H9 (cell line): ENCODE data around the gene KLHDC8A. TPM values are rescaled to one million over a fixed set of nuclear protein-coding genes. Genes with fewer than 3 reads are reported as not detected.

Experiments
- DNase-seq: peaks from one replicate; pipeline ENCODE4 v3.0.0-alpha.2; 2017
- H2AFZ ChIP-seq: one replicate; pipeline ENCODE4 v1.6.1; 2013; ENCODE audit warnings: mild to moderate bottlenecking, low read length, control low read depth, moderate library complexity
- H2AK5ac ChIP-seq: 2 replicates; pipeline ENCODE4 v1.6.1; 2013; ENCODE audit warnings: low read length, control low read depth, mixed read lengths; ENCODE audit not compliant: insufficient read length
- H2BK120ac ChIP-seq: one replicate; pipeline ENCODE4 v1.6.1; 2013; ENCODE audit warnings: low read depth, mild to moderate bottlenecking, low read length, control low read depth, inconsistent platforms; ENCODE audit not compliant: poor library complexity, severe bottlenecking
- H2BK12ac ChIP-seq: 2 replicates; pipeline ENCODE4 v1.6.1; 2013; ENCODE audit warnings: low read length, control low read depth, mixed read lengths, low read depth; ENCODE audit not compliant: insufficient read length
- H2BK15ac ChIP-seq: 2 replicates; pipeline ENCODE4 v1.6.1; 2013; ENCODE audit warnings: low read depth, low read length, control low read depth
- H2BK20ac ChIP-seq: one replicate; pipeline ENCODE4 v1.6.1; 2013; ENCODE audit warnings: low read depth, mild to moderate bottlenecking, low read length, control low read depth, inconsistent platforms; ENCODE audit not compliant: poor library complexity, severe bottlenecking
- H2BK5ac ChIP-seq: 2 replicates; pipeline ENCODE4 v1.6.1; 2013; ENCODE audit warnings: low read length, control low read depth, mixed read lengths; ENCODE audit not compliant: insufficient read length
- H3K14ac ChIP-seq: 2 replicates; pipeline ENCODE4 v1.6.1; 2013; ENCODE audit warnings: low read length, control low read depth; ENCODE audit not compliant: insufficient read depth
- H3K18ac ChIP-seq: 2 replicates; pipeline ENCODE4 v1.6.1; 2013; ENCODE audit warnings: low read depth, mild to moderate bottlenecking, mixed read lengths, low read length, control low read depth; ENCODE audit not compliant: insufficient read length
- H3K23ac ChIP-seq: 2 replicates; pipeline ENCODE4 v1.6.1; 2013; ENCODE audit warnings: low read length, control low read depth, mixed read lengths, low read depth; ENCODE audit not compliant: insufficient read length
- H3K23me2 ChIP-seq: 2 replicates; pipeline ENCODE4 v1.6.1; 2013; ENCODE audit warnings: low read depth, mild to moderate bottlenecking, mixed read lengths, low read length, control low read depth; ENCODE audit not compliant: insufficient read length, poor library complexity, severe bottlenecking
- H3K27ac ChIP-seq: 2 replicates; pipeline ENCODE4 v1.5.1; 2013; ENCODE audit warnings: low read length, control low read depth, mixed read lengths, low read depth; ENCODE audit not compliant: insufficient read length
- H3K27me3 ChIP-seq: 2 replicates; pipeline ENCODE4 v1.6.1; 2013; ENCODE audit warnings: low read length, control low read depth, inconsistent platforms; ENCODE audit not compliant: insufficient read depth
- H3K4ac ChIP-seq: 2 replicates; pipeline ENCODE4 v1.6.1; 2013; ENCODE audit warnings: low read depth, mild to moderate bottlenecking, control low read depth, inconsistent platforms, low read length, moderate library complexity
- H3K4me1 ChIP-seq: 2 replicates; pipeline ENCODE4 v1.6.1; 2013; ENCODE audit warnings: low read length, control low read depth, inconsistent platforms; ENCODE audit not compliant: insufficient read depth
- H3K4me2 ChIP-seq: 2 replicates; pipeline ENCODE4 v1.6.1; 2013; ENCODE audit warnings: low read length, control low read depth, mixed read lengths; ENCODE audit not compliant: insufficient read length, insufficient read depth
- H3K56ac ChIP-seq: 2 replicates; pipeline ENCODE4 v1.6.1; 2013; ENCODE audit warnings: low read depth, mild to moderate bottlenecking, mixed read lengths, low read length, control low read depth; ENCODE audit not compliant: insufficient read length
- H3K79me1 ChIP-seq: 2 replicates; pipeline ENCODE4 v1.6.1; 2013; ENCODE audit warnings: low read depth, mild to moderate bottlenecking, moderate library complexity, low read length, control low read depth, inconsistent platforms; ENCODE audit not compliant: insufficient read depth, poor library complexity, severe bottlenecking
- H3K79me2 ChIP-seq: 2 replicates; pipeline ENCODE4 v1.6.1; 2013; ENCODE audit warnings: low read length, control low read depth, inconsistent platforms; ENCODE audit not compliant: insufficient read depth
- H3K9ac ChIP-seq: 2 replicates; pipeline ENCODE4 v1.6.1; 2013; ENCODE audit warnings: low read length, control low read depth, mixed read lengths; ENCODE audit not compliant: insufficient read length; ENCODE audit errors: extremely low read depth
- H3K9me3 ChIP-seq: one replicate; pipeline ENCODE4 v1.6.1; 2013; ENCODE audit warnings: low read depth, low read length, inconsistent platforms; ENCODE audit not compliant: control insufficient read depth
- H3T11ph ChIP-seq: one replicate; pipeline ENCODE4 v1.6.1; 2013; ENCODE audit warnings: mild to moderate bottlenecking, low read length, control low read depth, inconsistent platforms
- H4K20me1 ChIP-seq: one replicate; pipeline ENCODE4 v1.6.1; 2013; ENCODE audit not compliant: control insufficient read depth, insufficient read length, insufficient read depth
- H4K5ac ChIP-seq: 2 replicates; pipeline ENCODE4 v1.6.1; 2013; ENCODE audit warnings: low read depth, mild to moderate bottlenecking, mixed read lengths, low read length, control low read depth; ENCODE audit not compliant: insufficient read length
- H4K8ac ChIP-seq: replicated peaks from 2 replicates; pipeline ENCODE4 v1.6.1; 2013; ENCODE audit warnings: low read length, control low read depth, mixed read lengths, low read depth; ENCODE audit not compliant: insufficient read length
- H4K91ac ChIP-seq: 2 replicates; pipeline ENCODE4 v1.6.1; 2013; ENCODE audit warnings: low read depth, mild to moderate bottlenecking, moderate library complexity, mixed read lengths, low read length, control low read depth; ENCODE audit not compliant: insufficient read length
- H3K27ac Mint-ChIP-seq, 3 experiments: 2 replicates in 2 of 3; 3 replicates in 1 of 3; pipeline ENCODE4 v1.8.0; 2020 to 2021; ENCODE audit warnings: mixed read lengths in 3 of 3, mild to moderate bottlenecking in 1 of 3, moderate library complexity in 1 of 3
- H3K27me3 Mint-ChIP-seq: 2 replicates; pipeline ENCODE4 v1.8.0; 2021; ENCODE audit warnings: low read depth, mild to moderate bottlenecking, moderate library complexity, mixed read lengths
- H3K36me3 Mint-ChIP-seq, 3 experiments: 2 replicates in 2 of 3; 3 replicates in 1 of 3; pipeline ENCODE4 v1.8.0; 2020 to 2021; ENCODE audit warnings: low read depth in 3 of 3, mixed read lengths in 3 of 3; ENCODE audit not compliant: insufficient read depth in 1 of 3
- H3K4me1 Mint-ChIP-seq, 2 experiments: 2 replicates each; pipeline ENCODE4 v1.8.0; 2020; ENCODE audit warnings: mixed read lengths in 2 of 2
- H3K4me3 Mint-ChIP-seq, 2 experiments: 2 replicates in 1 of 2; 3 replicates in 1 of 2; pipeline ENCODE4 v1.8.0; 2020 to 2021; ENCODE audit warnings: mild to moderate bottlenecking in 2 of 2, mixed read lengths in 2 of 2, moderate library complexity in 1 of 2
- H3K9me3 Mint-ChIP-seq, 2 experiments: 2 replicates in 1 of 2; 3 replicates in 1 of 2; pipeline ENCODE4 v1.8.0; 2020; ENCODE audit warnings: mild to moderate bottlenecking in 2 of 2, mixed read lengths in 2 of 2, moderate library complexity in 1 of 2
- WGBS: extraction: QIAGEN DNeasy Blood & Tissue Kit; methylation state at CpG from one replicate; pipeline ENCODE4 v1.1.7; 2013; ENCODE audit warnings: missing lambda C conversion rate, low lambda C conversion rate, mixed read lengths; ENCODE audit not compliant: insufficient read length; ENCODE audit errors: extremely low coverage; 5-methylcytosine and 5-hydroxymethylcytosine counted together
- total RNA-seq: library from RNA; stranded (reverse); gene quantifications from 2 replicates; pipeline ENCODE4 v1.2.1, GENCODE V29; 2021
- TF ChIP-seq, protein P1 (sequence below): fragments of 200-600 bp; sonication (generic); conservative IDR thresholded peaks from 3 replicates; pipeline ENCODE4 v1.8.0; 2021; ENCODE audit warnings: antibody characterized with exemption, mild to moderate bottlenecking

The KLHDC8A gene
- total RNA-seq, 1 experiment from 2014 or later, result 0.96 TPM

DNA sequence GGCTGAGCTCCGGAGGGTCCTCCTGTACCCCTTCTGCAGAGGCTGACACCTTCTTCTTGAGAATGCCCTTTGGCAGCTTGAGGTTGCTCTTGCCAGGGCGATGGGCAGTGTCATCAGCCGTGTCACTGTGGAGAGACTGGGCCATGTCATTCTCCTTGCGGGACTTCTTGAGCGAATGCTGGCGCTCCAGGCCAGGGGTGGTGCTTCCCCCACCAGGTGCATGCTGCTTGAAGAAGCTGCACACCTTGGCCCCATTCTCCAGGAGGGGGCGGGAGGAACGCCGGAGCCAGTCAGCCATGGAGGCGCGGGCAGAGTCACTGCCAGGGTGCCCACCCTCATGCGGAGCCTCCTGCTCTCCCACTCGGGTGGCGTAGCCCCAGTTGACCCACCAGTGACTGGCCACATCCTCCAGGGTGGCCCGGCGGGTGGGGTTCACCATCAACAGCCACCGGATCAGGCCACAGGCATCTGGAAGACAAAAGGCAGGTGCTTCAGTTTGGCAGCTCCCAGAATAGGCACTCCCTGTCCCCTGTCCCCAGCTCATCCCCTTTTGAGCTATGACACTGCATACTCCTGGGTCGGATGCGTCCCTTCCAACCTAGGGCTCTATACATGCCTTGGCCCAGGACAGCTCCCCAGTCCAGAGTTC, 52.6 kb downstream of the KLHDC8A start:
- no peak overlapping the region for H3K27ac ChIP-seq
- H4K8ac ChIP-seq, result no peak overlapping the region
- H3K79me1 ChIP-seq, result no peaks in the 10 kb centered on the region
- no peak overlapping the region for H3K4ac ChIP-seq
- Mint-ChIP-seq H3K27ac (peak overlapping the region; percentile 35 to 92 (median 81); a peak in 4 of 7 replicates), H3K4me3 (no peak overlapping the region), H3K4me1 (peaks cover 33 to 43% of the 10 kb centered on the region in 2 experiments), H3K9me3 (no peaks in the 10 kb centered on the region; a peak in 1 of 5 replicates), H3K36me3 (peaks cover 45 to 68% (median 68%) of the 10 kb centered on the region in 3 experiments), H3K27me3 (no peaks in the 10 kb centered on the region)
- no peak overlapping the region for H2BK15ac ChIP-seq
- no peak overlapping the region for H3K9ac ChIP-seq
- no CpG with 5 or more reads among the region's 19 CpGs for WGBS
- no peaks in the 10 kb centered on the region for H3K9me3 ChIP-seq
- no peak overlapping the region for H3K4me2 ChIP-seq
- H3K79me2 ChIP-seq, result no peaks in the 10 kb centered on the region
- no peak overlapping the region for H3T11ph ChIP-seq
- peaks cover 5% of the 10 kb centered on the region; the same call in 1 of the 2 replicates for H3K4me1 ChIP-seq
- H4K91ac ChIP-seq, result no peak overlapping the region
- no peak overlapping the region for H2BK20ac ChIP-seq
- H3K27me3 ChIP-seq, result no peaks in the 10 kb centered on the region
- no peak overlapping the region for H4K5ac ChIP-seq
- TF ChIP-seq, protein P1, sequence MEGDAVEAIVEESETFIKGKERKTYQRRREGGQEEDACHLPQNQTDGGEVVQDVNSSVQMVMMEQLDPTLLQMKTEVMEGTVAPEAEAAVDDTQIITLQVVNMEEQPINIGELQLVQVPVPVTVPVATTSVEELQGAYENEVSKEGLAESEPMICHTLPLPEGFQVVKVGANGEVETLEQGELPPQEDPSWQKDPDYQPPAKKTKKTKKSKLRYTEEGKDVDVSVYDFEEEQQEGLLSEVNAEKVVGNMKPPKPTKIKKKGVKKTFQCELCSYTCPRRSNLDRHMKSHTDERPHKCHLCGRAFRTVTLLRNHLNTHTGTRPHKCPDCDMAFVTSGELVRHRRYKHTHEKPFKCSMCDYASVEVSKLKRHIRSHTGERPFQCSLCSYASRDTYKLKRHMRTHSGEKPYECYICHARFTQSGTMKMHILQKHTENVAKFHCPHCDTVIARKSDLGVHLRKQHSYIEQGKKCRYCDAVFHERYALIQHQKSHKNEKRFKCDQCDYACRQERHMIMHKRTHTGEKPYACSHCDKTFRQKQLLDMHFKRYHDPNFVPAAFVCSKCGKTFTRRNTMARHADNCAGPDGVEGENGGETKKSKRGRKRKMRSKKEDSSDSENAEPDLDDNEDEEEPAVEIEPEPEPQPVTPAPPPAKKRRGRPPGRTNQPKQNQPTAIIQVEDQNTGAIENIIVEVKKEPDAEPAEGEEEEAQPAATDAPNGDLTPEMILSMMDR, result no peak
- H3K18ac ChIP-seq, result no peak overlapping the region
- H4K20me1 ChIP-seq, result no peaks in the 10 kb centered on the region
- no peak overlapping the region for H2BK120ac ChIP-seq
- peaks cover 5% of the 10 kb centered on the region for H3K23me2 ChIP-seq
- DNase-seq, result no peak
- no peak overlapping the region for H3K23ac ChIP-seq
- no peak overlapping the region for H3K56ac ChIP-seq
- no peak overlapping the region for H2AK5ac ChIP-seq
- H2AFZ ChIP-seq, result no peak overlapping the region
- H2BK5ac ChIP-seq, result no peak overlapping the region
- H3K14ac ChIP-seq, result no peak overlapping the region
- no peak overlapping the region for H2BK12ac ChIP-seq
